ENCODE data around the gene CARD14. TPM values are rescaled to one million over a fixed set of nuclear protein-coding genes. Genes with fewer than 3 reads are reported as not detected.

Gene CARD14
- total RNA-seq, 1 donor from 2014 or later = 1.1 TPM

DNA sequence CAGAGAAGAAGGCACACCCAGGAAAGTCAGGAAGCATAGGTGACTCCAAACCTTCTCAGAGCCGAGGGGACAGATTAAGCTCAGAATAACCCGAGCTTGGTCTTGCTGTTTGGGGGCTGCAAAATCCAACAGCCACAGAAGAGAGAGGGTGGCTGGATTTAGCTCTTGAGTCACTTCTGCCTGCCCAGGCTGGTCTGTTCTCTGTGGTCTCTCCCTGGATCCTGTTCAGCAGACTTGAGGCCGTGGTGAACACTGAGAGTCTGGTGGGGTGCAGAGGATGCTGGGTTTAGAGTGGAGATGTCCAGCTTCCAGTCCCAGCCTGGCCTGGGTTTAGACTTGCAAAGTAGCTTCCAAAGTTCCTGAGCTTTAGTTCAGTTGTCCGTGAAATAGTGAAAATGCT, 59.2 kb downstream of the CARD14 start:
- TF ChIP-seq, protein P1, sequence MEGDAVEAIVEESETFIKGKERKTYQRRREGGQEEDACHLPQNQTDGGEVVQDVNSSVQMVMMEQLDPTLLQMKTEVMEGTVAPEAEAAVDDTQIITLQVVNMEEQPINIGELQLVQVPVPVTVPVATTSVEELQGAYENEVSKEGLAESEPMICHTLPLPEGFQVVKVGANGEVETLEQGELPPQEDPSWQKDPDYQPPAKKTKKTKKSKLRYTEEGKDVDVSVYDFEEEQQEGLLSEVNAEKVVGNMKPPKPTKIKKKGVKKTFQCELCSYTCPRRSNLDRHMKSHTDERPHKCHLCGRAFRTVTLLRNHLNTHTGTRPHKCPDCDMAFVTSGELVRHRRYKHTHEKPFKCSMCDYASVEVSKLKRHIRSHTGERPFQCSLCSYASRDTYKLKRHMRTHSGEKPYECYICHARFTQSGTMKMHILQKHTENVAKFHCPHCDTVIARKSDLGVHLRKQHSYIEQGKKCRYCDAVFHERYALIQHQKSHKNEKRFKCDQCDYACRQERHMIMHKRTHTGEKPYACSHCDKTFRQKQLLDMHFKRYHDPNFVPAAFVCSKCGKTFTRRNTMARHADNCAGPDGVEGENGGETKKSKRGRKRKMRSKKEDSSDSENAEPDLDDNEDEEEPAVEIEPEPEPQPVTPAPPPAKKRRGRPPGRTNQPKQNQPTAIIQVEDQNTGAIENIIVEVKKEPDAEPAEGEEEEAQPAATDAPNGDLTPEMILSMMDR (IDR thresholded peaks at IDR 0.05) = no peak
- DNase-seq = no peak
- H3K36me3 ChIP-seq = peaks cover 7% of the 10 kb centered on the region
- no peak overlapping the region for H3K4me3 ChIP-seq
- no peaks in the 10 kb centered on the region for H3K27me3 ChIP-seq
- no peak overlapping the region for H3K27ac ChIP-seq
- peaks cover 8% of the 10 kb centered on the region for H3K9me3 ChIP-seq
- intact Hi-C loops (cut with DNase I) = no loop called here
- H3K4me1 ChIP-seq = no peaks in the 10 kb centered on the region
- ATAC-seq = no peak

DNA sequence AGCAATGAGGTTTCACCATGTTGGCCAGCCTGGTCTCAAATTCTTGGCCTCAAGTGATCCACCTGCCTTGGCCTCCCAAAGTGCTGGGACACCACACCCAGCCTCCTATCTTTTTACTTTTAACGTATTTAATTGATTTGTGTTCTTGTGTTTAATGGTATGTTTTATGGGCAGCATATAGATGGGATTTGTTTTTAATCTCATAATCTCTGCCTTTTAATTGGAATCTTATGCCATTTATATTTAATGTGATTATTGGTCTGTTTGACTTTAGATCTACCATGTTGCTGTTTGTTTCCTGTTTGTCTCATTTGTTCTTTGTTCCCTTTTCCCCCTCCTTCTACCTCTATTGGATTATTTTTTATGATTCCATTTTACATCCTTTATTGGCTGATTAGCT, 62.6 kb downstream of the CARD14 start:
- intact Hi-C loops (cut with DNase I) = no loop called here
- DNase-seq = no peak
- Histone ChIP-seq H3K27ac (no peak overlapping the region), H3K36me3 (peaks cover 31% of the 10 kb centered on the region), H3K4me3 (no peak overlapping the region), H3K9me3 (peaks cover 8% of the 10 kb centered on the region), H3K4me1 (no peaks in the 10 kb centered on the region), H3K27me3 (no peaks in the 10 kb centered on the region)
- ATAC-seq = no peak
- TF ChIP-seq, protein P1 (IDR thresholded peaks at IDR 0.05) = no peak

DNA sequence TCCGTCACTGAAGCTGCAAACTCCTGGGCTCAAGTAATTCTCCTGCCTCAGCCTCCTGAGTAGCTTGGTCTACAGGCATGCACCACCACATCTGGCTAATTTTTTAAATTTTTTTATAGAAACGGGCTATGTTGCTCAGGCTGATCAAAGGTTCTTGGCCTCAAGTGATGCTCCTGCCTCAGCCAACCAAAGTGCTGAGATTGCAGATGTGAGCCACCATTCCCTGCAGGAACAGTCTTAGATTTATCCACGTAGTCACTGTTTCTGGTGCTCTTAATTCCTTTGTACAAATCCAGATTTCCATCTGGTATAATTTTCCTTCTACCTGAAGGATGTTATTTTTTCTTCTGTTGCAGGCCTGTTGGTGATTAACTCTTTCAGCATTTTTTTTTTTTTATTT, 63.4 kb downstream of the CARD14 start:
- intact Hi-C loops (cut with DNase I) = no loop called here
- H3K36me3 ChIP-seq = peaks cover 32% of the 10 kb centered on the region
- H3K4me1 ChIP-seq = no peaks in the 10 kb centered on the region
- no peaks in the 10 kb centered on the region for H3K27me3 ChIP-seq
- H3K4me3 ChIP-seq = no peak overlapping the region
- peaks cover 8% of the 10 kb centered on the region for H3K9me3 ChIP-seq
- no peak for ATAC-seq
- TF ChIP-seq, protein P1 (IDR thresholded peaks at IDR 0.05) = no peak
- no peak for DNase-seq
- H3K27ac ChIP-seq = no peak overlapping the region

DNA sequence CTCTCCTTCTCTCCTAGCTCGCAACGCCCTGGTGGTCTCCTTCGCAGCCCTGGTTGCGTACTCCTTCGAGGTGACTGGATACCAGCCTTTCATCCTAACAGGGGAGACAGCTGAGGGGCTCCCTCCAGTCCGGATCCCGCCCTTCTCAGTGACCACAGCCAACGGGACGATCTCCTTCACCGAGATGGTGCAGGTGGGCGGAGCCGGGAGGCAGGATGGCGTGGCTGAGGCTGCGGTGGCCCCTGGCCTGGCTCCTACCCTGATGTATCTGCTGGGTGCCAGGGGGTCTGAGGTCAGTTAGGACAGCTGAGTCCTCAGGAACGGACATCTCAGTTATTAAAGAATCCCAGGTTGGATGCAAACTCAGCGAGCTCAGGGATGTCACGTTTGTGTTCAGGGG, 67.1 kb downstream of the CARD14 start:
- H3K4me3 ChIP-seq = no peak overlapping the region
- peaks cover 52% of the 10 kb centered on the region for H3K36me3 ChIP-seq
- ATAC-seq (no peak), DNase-seq (no peak)
- intact Hi-C loops (cut with DNase I) = no loop called here
- H3K27ac ChIP-seq = no peak overlapping the region
- H3K9me3 ChIP-seq = peaks cover 8% of the 10 kb centered on the region
- TF ChIP-seq, protein P1 (IDR thresholded peaks at IDR 0.05) = no peak
- H3K27me3 ChIP-seq = no peaks in the 10 kb centered on the region
- no peaks in the 10 kb centered on the region for H3K4me1 ChIP-seq

DNA sequence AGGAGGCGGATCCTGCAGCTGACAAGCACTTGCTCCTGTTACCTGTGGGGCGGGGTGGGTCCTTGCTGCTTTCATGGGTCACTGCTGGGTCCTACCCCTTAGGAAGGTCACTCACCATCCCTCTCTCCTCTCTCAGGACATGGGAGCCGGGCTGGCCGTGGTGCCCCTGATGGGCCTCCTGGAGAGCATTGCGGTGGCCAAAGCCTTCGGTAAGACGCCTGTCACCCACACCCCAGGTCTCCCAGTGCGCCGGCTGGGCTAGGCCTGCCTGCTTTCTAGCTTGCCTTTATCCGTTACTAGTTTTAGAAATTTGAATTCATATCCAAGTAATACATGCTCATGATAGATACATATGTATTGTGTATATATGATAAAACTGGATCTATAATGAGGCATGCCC, 67.6 kb downstream of the CARD14 start:
- peaks cover 8% of the 10 kb centered on the region for H3K9me3 ChIP-seq
- no peak overlapping the region for H3K27ac ChIP-seq
- H3K4me3 ChIP-seq = no peak overlapping the region
- TF ChIP-seq, protein P1 (IDR thresholded peaks at IDR 0.05) = no peak
- H3K27me3 ChIP-seq = no peaks in the 10 kb centered on the region
- H3K4me1 ChIP-seq = no peaks in the 10 kb centered on the region
- H3K36me3 ChIP-seq = peaks cover 57% of the 10 kb centered on the region
- DNase-seq = no peak
- no peak for ATAC-seq
- intact Hi-C loops (cut with DNase I) = no loop called here

DNA sequence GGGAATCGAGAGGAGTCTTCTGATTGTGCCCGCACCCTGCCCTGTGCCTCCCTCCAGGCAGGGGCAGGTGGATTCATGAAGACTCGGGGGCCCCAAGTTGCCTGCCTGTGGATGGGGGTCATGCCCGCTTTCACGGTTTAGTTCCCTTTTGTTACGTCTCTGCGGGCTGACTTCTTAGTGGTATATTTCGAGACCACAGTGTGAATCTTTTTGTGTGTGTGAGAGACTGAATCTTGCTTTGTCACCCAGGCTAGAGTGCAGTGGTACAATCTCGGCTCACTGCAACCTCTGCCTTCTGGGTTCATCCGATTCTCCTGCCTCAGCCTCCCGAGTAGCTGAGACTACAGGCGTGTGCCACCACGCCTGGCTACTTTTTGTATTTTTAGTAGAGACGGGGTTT, 72.7 kb downstream of the CARD14 start:
- Histone ChIP-seq H3K27ac (no peak overlapping the region), H3K4me1 (no peaks in the 10 kb centered on the region), H3K27me3 (no peaks in the 10 kb centered on the region), H3K9me3 (no peaks in the 10 kb centered on the region), H3K4me3 (no peak overlapping the region), H3K36me3 (peaks cover 64% of the 10 kb centered on the region)
- intact Hi-C loops (cut with DNase I) = no loop called here
- ATAC-seq = no peak
- no peak for DNase-seq
- TF ChIP-seq, protein P1 (IDR thresholded peaks at IDR 0.05) = no peak
